HepG2 (cell line): ENCODE data around the gene TBC1D7. TPM values are rescaled to one million over a fixed set of nuclear protein-coding genes. Genes with fewer than 3 reads are reported as not detected.

Experiments
- ATAC-seq: fragments of 200-7000 bp; cut with Tn5 transposase; 3 replicates; pipeline ENCODE4 v1.9.1; 2020; ENCODE audit warnings: mild to moderate bottlenecking, moderate library complexity
- BruUV-seq: library from RNA; stranded (reverse); fragments of 400-500 nt; replicated peaks from 2 replicates; lab custom pipeline; 2021; lab: Mats Ljungman, UMichigan
- CTCF ChIA-PET: fragments of 300-600 bp; formaldehyde crosslinking; extraction: SDS; loops from one replicate; lab custom pipeline; 2021; ENCODE audit warnings: low total read pairs, inconsistent platforms, low intra/inter-chr PET ratio; lab: Yijun Ruan, JAX
- POLR2A ChIA-PET: fragments of 350-600 bp; sonication (Branson Sonifier 250); formaldehyde crosslinking; loops from one replicate; lab custom pipeline; 2020; ENCODE audit warnings: antibody characterized with exemption, inconsistent platforms; lab: Yijun Ruan, JAX
- DNase-seq: peaks from one replicate; pipeline ENCODE4 v3.0.0-alpha.2; 2015; ENCODE audit warnings: low spot score
- FAIRE-seq: peaks from 3 replicates; lab custom pipeline; 2011; peaks lifted over from hg19 to GRCh38; lab: Jason Lieb, UNC
- H2AFZ ChIP-seq: one replicate; pipeline ENCODE4 v1.6.1; 2011; ENCODE audit warnings: low read length, inconsistent platforms
- H3K27ac ChIP-seq: fragments of 300-600 bp; 3 replicates; pipeline ENCODE4 v1.8.0; 2011; ENCODE audit warnings: mixed run types, mild to moderate bottlenecking, mixed read lengths, low read length, inconsistent platforms; ENCODE audit not compliant: insufficient read depth; ENCODE audit errors: extremely low read length
- H3K27me3 ChIP-seq, 2 experiments: fragments of 200-600 bp in 1 of 2; 2 replicates in 1 of 2; 3 replicates in 1 of 2; pipeline versions ENCODE4 v1.6.0 to v1.8.0; 2011; ENCODE audit warnings: low read length in 2 of 2, mild to moderate bottlenecking in 2 of 2, moderate library complexity in 2 of 2, inconsistent platforms in 1 of 2; ENCODE audit not compliant: insufficient read depth in 2 of 2, control insufficient read depth in 1 of 2
- H3K36me3 ChIP-seq, 2 experiments: fragments of 200-600 bp in 1 of 2; replicated peaks in 1 of 2; 2 replicates in 1 of 2; 3 replicates in 1 of 2; pipeline versions ENCODE4 v1.5.1 to v1.8.0; 2011; ENCODE audit warnings: low read length in 2 of 2, inconsistent platforms in 1 of 2; ENCODE audit not compliant: insufficient read depth in 2 of 2, control insufficient read depth in 1 of 2
- H3K4me1 ChIP-seq: 2 replicates; pipeline ENCODE4 v1.5.1; 2012; ENCODE audit warnings: low read length, inconsistent platforms; ENCODE audit not compliant: insufficient read depth
- H3K4me2 ChIP-seq: 2 replicates; pipeline ENCODE4 v1.6.0; 2011; ENCODE audit warnings: low read depth, low read length, inconsistent platforms
- H3K4me3 ChIP-seq, 3 experiments: fragments of 200-600 bp in 1 of 3; sonication (generic), shearing (Covaris generic) in 1 of 3; replicated peaks in 1 of 3; 2 replicates each; pipeline ENCODE4 v1.5.1; 2011 to 2016; ENCODE audit warnings: low read length in 3 of 3, inconsistent platforms in 2 of 3, low read depth in 2 of 3, mild to moderate bottlenecking in 2 of 3, control low read depth in 1 of 3, mixed read lengths in 1 of 3; ENCODE audit not compliant: insufficient read depth in 1 of 3
- H3K79me2 ChIP-seq: one replicate; pipeline ENCODE4 v1.6.1; 2011; ENCODE audit warnings: low read length, inconsistent platforms; ENCODE audit not compliant: insufficient read depth
- H3K9ac ChIP-seq: 2 replicates; pipeline ENCODE4 v1.6.0; 2011; ENCODE audit warnings: mild to moderate bottlenecking, low read depth, low read length, inconsistent platforms; ENCODE audit not compliant: insufficient read depth
- H3K9me3 ChIP-seq: 2 replicates; pipeline ENCODE4 v1.5.1; 2012; ENCODE audit warnings: mild to moderate bottlenecking, low read length
- H4K20me1 ChIP-seq: 2 replicates; pipeline ENCODE4 v1.6.0; 2011; ENCODE audit warnings: inconsistent platforms, mild to moderate bottlenecking, low read length, moderate library complexity; ENCODE audit not compliant: insufficient read depth
- CEBPB ChIP-seq: IDR thresholded peaks from 2 replicates; pipeline ENCODE4 v1.6.1; 2011; ENCODE audit warnings: low read depth, low read length, improper control_type of control experiment, borderline replicate concordance
- CEBPG ChIP-seq: IDR thresholded peaks from 2 replicates; pipeline ENCODE4 v1.6.1; 2016
- CREBL2 ChIP-seq: sonication (generic); formaldehyde crosslinking; IDR thresholded peaks from 2 replicates; pipeline ENCODE4 v1.8.1; 2023; ENCODE audit warnings: missing genetic modification reagents, mild to moderate bottlenecking, borderline replicate concordance
- FOXO1 ChIP-seq: sonication (generic); formaldehyde crosslinking; IDR thresholded peaks from 2 replicates; pipeline ENCODE4 v1.4.0; 2020; ENCODE audit warnings: missing genetic modification reagents
- MTERF4 ChIP-seq: sonication (generic); formaldehyde crosslinking; IDR thresholded peaks from 2 replicates; pipeline ENCODE4 v1.8.0; 2023; ENCODE audit warnings: mild to moderate bottlenecking, missing genetic modification reagents
- RCOR2 ChIP-seq: IDR thresholded peaks from 2 replicates; pipeline ENCODE4 v1.6.1; 2016; ENCODE audit warnings: missing biosample characterization, missing genetic modification reagents
- SIN3B ChIP-seq: fragments of 150-350 bp; IDR thresholded peaks from 2 replicates; pipeline ENCODE4 v1.6.1; 2014; ENCODE audit warnings: low read length
- ZNF335 ChIP-seq: sonication (generic); formaldehyde crosslinking; IDR thresholded peaks from 2 replicates; pipeline ENCODE4 v1.4.0; 2020; ENCODE audit warnings: missing genetic modification reagents
- ZNF543 ChIP-seq: sonication (generic); formaldehyde crosslinking; IDR thresholded peaks from 2 replicates; pipeline ENCODE4 v1.4.0; 2020; ENCODE audit warnings: mild to moderate bottlenecking, missing genetic modification reagents
- ZSCAN20 ChIP-seq: sonication (generic); formaldehyde crosslinking; IDR thresholded peaks from 2 replicates; pipeline ENCODE4 v1.4.0; 2020; ENCODE audit warnings: missing genetic modification reagents, mild to moderate bottlenecking, borderline replicate concordance
- WGBS: methylation state at CpG from one replicate; pipeline ENCODE4 v1.1.6; 2017; ENCODE audit warnings: low lambda C conversion rate; 5-methylcytosine and 5-hydroxymethylcytosine counted together
- in situ Hi-C: cut with HindIII; loops from 2 replicates; pipeline ENCODE4 v1.10.0; 2017; ENCODE audit warnings: low pct_unique_long_range_greater_than_20kb; ENCODE audit not compliant: extremely low pct_ligation_motif_present
- intact Hi-C: fragments of 100-400 bp; cut with micrococcal nuclease; formaldehyde crosslinking; loops from one replicate; pipeline ENCODE4 v1.10.0; 2022; ENCODE audit not compliant: unreplicated experiment
- polyA plus RNA-seq, 8 experiments: library from polyadenylated mRNA; depleted of rRNA in 3 of 8; stranded (reverse) in 7 of 8; unstranded in 1 of 8; fragments of >200 nt; fragmentation: Illumina TruSeq in 4 of 8; extraction: Trizol in 4 of 8; gene quantifications; 2 replicates each; pipeline versions ENCODE4 v1.2.1 to v1.2.3, GENCODE V29; 2011 to 2016; ENCODE audit warnings: low read depth in 4 of 8, missing spikeins in 1 of 8, mixed read lengths in 1 of 8; ENCODE audit not compliant: insufficient read depth in 1 of 8
- total RNA-seq, 5 experiments: library from RNA; depleted of rRNA; stranded (reverse); fragments of >200 nt; fragmentation: Illumina TruSeq; extraction: Trizol; gene quantifications; 2 replicates each; pipeline ENCODE4 v1.2.3, GENCODE V29; 2016; ENCODE audit warnings: low read depth in 1 of 5

The TBC1D7 gene
- total and polyA plus RNA-seq, 2 of the 13 experiments (the other 11 are each of a cell fraction or from before 2014, with no cell fraction given) = 23.3 to 30.8 TPM

- H3K79me2 ChIP-seq = no peaks in the 10 kb centered on the region
- peaks cover 7 to 44% of the 10 kb centered on the region in 2 experiments for H3K36me3 ChIP-seq
- H3K4me2 ChIP-seq = no peak overlapping the region
- FAIRE-seq = no peak
- no peaks in the 10 kb centered on the region for H3K9me3 ChIP-seq
- no peaks in the 10 kb centered on the region for H4K20me1 ChIP-seq
- H3K9ac ChIP-seq = no peak overlapping the region
- TF ChIP-seq CREBL2 (CRISPR knock-in tag) (no peak), CEBPB (peak; percentile 56; the same call in 1 of the 2 replicates), ZNF543 (CRISPR knock-in tag) (no peak), CEBPG (CRISPR knock-in tag) (peak; percentile 18; the same call in 1 of the 2 replicates), ZNF335 (CRISPR knock-in tag) (no peak)
- DNase-seq = no peak
- POLR2A ChIA-PET = interaction anchor here (2.5 kb wide), 1 partner anchor 17 kb away, joined by 7 read pairs; the partner anchor contains the start of gene TBC1D7
- CTCF ChIA-PET = no interaction called here
- no peak overlapping the region for H3K27ac ChIP-seq
- no TSS peak for BruUV-seq
- 61% methylated on average over 1 of the region's 1 CpG for WGBS
- intact Hi-C loops = no loop called here
- in situ Hi-C loops = no loop called here
- ATAC-seq = no peak
- no peak overlapping the region for H2AFZ ChIP-seq
- peaks cover 15% of the 10 kb centered on the region for H3K4me1 ChIP-seq
- H3K4me3 ChIP-seq = no peak overlapping the region
- H3K27me3 ChIP-seq = no peaks in the 10 kb centered on the region
Measured at GRCh38 chr6:13311155-13311554, 17.2 kb downstream of the TBC1D7 start.

GRCh38 chr6:13308332-13308731 lies 20.0 kb downstream of the TBC1D7 start:
- intact Hi-C loops (no loop called here), in situ Hi-C loops (no loop called here)
- Histone ChIP-seq H3K27ac (no peak overlapping the region), H3K4me1 (peaks cover 28% of the 10 kb centered on the region), H4K20me1 (no peaks in the 10 kb centered on the region), H3K4me3 (no peak overlapping the region), H3K27me3 (no peaks in the 10 kb centered on the region), H3K36me3 (peaks cover 12 to 47% of the 10 kb centered on the region in 2 experiments), H3K79me2 (no peaks in the 10 kb centered on the region), H3K4me2 (no peak overlapping the region), H3K9me3 (no peaks in the 10 kb centered on the region), H2AFZ (no peak overlapping the region), H3K9ac (no peak overlapping the region)
- BruUV-seq = no TSS peak
- CTCF ChIA-PET = no interaction called here
- FAIRE-seq = no peak
- DNase-seq = no peak
- no peak for ATAC-seq
- POLR2A ChIA-PET = no interaction called here
- 72% methylated on average over 1 of the region's 1 CpG for WGBS
- TF ChIP-seq ZSCAN20 (CRISPR knock-in tag) (no peak), RCOR2 (CRISPR knock-in tag) (no peak), MTERF4 (no peak), FOXO1 (CRISPR knock-in tag) (no peak), SIN3B (no peak)
